OCI-LY3 (cell line): Measurements from ENCODE around the gene ITPRIPL1.

Source experiments
- H2AFZ ChIP-seq: fragments of 200-600, 300-600 bp; shearing (Covaris generic); 2 replicates; pipeline ENCODE4 v1.6.0; 2014; ENCODE audit warnings: antibody characterized with exemption, low read depth, low read length
- H3K27ac ChIP-seq: fragments of 200-600, 300-600 bp; sonication (generic); 2 replicates; pipeline ENCODE4 v1.5.1; 2014; ENCODE audit warnings: mild to moderate bottlenecking, low read length, moderate library complexity, mixed read lengths
- H3K27me3 ChIP-seq: fragments of 200-600, 300-600 bp; sonication (generic); 2 replicates; pipeline ENCODE4 v1.6.1; 2014; ENCODE audit warnings: low read depth, low read length, mixed read lengths
- H3K36me3 ChIP-seq: fragments of 200-600, 300-600 bp; sonication (generic); replicated peaks from 2 replicates; pipeline ENCODE3; 2014; ENCODE audit warnings: low read depth, low read length, mixed read lengths
- H3K4me1 ChIP-seq: fragments of 300-600, 200-600 bp; sonication (generic); 2 replicates; pipeline ENCODE4 v1.6.1; 2014; ENCODE audit warnings: low read length, mixed read lengths
- H3K4me2 ChIP-seq: fragments of 200-600, 300-600 bp; sonication (generic); 2 replicates; pipeline ENCODE4 v1.6.1; 2014; ENCODE audit warnings: low read length, mixed read lengths
- H3K4me3 ChIP-seq: fragments of 300-600, 200-600 bp; sonication (generic); 2 replicates; pipeline ENCODE4 v1.5.1; 2014; ENCODE audit warnings: antibody characterized with exemption, mild to moderate bottlenecking, low read length, moderate library complexity
- H3K79me2 ChIP-seq: fragments of 300-600, 200-600 bp; shearing (Covaris generic); 2 replicates; pipeline ENCODE4 v1.6.1; 2014; ENCODE audit warnings: mild to moderate bottlenecking, low read length, mixed read lengths
- H3K9ac ChIP-seq: fragments of 300-600, 200-600 bp; shearing (Covaris generic); 2 replicates; pipeline ENCODE4 v1.6.0; 2014; ENCODE audit warnings: mild to moderate bottlenecking, low read length, moderate library complexity
- H3K9me3 ChIP-seq: fragments of 200-600, 300-600 bp; shearing (Covaris generic); 2 replicates; pipeline ENCODE4 v1.6.1; 2014; ENCODE audit warnings: low read length, mixed read lengths; ENCODE audit not compliant: insufficient read depth
- H4K20me1 ChIP-seq: fragments of 200-600, 300-600 bp; sonication (generic); 2 replicates; pipeline ENCODE4 v1.6.1; 2016; ENCODE audit warnings: low read length, mixed read lengths; ENCODE audit not compliant: insufficient read depth
- EZH2phosphoT487 ChIP-seq: fragments of 200-600 bp; shearing (Covaris generic); IDR thresholded peaks from 2 replicates; pipeline ENCODE4 v1.6.1; 2018; ENCODE audit warnings: antibody characterized with exemption, mixed run types, low read depth
- TF ChIP-seq, protein P1 (sequence below): fragments of 200-600, 300-600 bp; sonication (generic); IDR thresholded peaks from 2 replicates; pipeline ENCODE4 v1.5.1; 2014; ENCODE audit warnings: antibody characterized with exemption, low read length, low read depth

Gene ITPRIPL1

DNA sequence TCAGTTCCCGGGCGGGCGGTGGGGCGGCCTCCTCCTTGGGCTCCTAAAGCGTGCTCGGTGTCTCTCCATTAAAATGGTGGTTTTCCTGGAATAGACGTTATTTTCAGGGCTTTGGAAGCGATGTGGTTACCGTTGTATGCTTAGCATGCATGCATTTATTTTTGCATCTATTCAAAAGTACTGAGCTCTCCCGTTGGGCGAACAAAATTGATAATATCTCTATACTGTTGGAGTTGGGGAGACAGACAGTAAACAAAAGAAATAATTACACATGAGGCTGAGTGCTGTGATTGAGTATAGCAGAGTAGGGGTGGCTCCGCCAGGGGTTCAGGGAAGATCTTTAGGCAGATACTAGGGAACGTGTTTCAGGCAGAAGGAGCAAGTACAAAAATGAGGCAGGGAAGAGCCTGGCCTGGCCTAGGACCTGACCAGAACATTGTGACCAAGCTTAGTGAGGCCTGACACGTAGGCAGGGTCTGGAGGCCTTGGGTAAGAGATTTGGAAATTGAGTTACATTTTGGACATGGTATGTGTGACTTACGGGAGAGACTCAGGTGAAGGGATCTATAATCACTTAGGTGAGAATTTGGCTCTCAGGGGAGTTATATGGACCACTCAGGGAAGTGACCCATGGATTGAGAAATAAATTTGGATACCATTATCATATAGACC lies 11.1 kb downstream of the ITPRIPL1 start:
- Histone ChIP-seq H3K4me2 (peak overlapping the region; percentile 95), H3K36me3 (peaks cover 7% of the 10 kb centered on the region), H4K20me1 (0 out of 2 replicates have a peak, but pooled peaks cover 4% of the 10 kb centered on the region), H3K27me3 (no peaks in the 10 kb centered on the region), H3K9me3 (no peaks in the 10 kb centered on the region), H2AFZ (peak overlapping the region; percentile 52), H3K4me1 (peaks cover 27% of the 10 kb centered on the region), H3K27ac (peak overlapping the region; percentile 75), H3K79me2 (peaks cover 62% of the 10 kb centered on the region), H3K4me3 (peak overlapping the region; percentile 98), H3K9ac (peak overlapping the region; percentile 99)
- TF ChIP-seq, protein P1, sequence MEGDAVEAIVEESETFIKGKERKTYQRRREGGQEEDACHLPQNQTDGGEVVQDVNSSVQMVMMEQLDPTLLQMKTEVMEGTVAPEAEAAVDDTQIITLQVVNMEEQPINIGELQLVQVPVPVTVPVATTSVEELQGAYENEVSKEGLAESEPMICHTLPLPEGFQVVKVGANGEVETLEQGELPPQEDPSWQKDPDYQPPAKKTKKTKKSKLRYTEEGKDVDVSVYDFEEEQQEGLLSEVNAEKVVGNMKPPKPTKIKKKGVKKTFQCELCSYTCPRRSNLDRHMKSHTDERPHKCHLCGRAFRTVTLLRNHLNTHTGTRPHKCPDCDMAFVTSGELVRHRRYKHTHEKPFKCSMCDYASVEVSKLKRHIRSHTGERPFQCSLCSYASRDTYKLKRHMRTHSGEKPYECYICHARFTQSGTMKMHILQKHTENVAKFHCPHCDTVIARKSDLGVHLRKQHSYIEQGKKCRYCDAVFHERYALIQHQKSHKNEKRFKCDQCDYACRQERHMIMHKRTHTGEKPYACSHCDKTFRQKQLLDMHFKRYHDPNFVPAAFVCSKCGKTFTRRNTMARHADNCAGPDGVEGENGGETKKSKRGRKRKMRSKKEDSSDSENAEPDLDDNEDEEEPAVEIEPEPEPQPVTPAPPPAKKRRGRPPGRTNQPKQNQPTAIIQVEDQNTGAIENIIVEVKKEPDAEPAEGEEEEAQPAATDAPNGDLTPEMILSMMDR = no peak
- no peak for TF ChIP-seq EZH2phosphoT487

DNA sequence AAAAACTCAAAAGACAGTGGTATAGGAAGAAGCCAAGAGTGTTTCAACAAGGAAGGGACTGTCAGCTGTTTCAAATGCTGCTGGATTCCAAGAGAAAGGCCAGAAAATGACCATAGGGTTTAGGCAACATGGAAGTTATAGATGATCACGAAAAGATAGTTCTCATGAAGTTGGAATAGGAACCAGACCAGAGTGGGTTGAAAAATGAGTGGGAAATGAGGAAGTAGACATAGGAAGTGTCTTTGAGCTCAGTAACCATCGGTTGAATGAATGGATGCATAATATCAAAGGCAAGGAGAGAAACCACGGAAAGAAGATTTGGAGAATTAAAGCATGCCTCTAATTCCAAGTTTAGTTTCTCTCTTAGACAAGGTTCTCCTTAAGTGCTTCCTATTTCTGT lies 11.8 kb downstream of the ITPRIPL1 start:
- Histone ChIP-seq H3K27ac (peak overlapping the region; percentile 75; the same call in 1 of the 2 replicates), H3K27me3 (no peaks in the 10 kb centered on the region), H3K9me3 (no peaks in the 10 kb centered on the region), H3K9ac (peak overlapping the region; percentile 99), H4K20me1 (peaks cover 4% of the 10 kb centered on the region; the same call in 1 of the 2 replicates), H3K4me3 (peak overlapping the region; percentile 98), H3K4me1 (peaks cover 34% of the 10 kb centered on the region), H3K36me3 (peaks cover 12% of the 10 kb centered on the region), H2AFZ (no peak overlapping the region), H3K79me2 (peaks cover 68% of the 10 kb centered on the region), H3K4me2 (peak overlapping the region; percentile 95)
- TF ChIP-seq EZH2phosphoT487 = no peak
- TF ChIP-seq, protein P1 = no peak

DNA sequence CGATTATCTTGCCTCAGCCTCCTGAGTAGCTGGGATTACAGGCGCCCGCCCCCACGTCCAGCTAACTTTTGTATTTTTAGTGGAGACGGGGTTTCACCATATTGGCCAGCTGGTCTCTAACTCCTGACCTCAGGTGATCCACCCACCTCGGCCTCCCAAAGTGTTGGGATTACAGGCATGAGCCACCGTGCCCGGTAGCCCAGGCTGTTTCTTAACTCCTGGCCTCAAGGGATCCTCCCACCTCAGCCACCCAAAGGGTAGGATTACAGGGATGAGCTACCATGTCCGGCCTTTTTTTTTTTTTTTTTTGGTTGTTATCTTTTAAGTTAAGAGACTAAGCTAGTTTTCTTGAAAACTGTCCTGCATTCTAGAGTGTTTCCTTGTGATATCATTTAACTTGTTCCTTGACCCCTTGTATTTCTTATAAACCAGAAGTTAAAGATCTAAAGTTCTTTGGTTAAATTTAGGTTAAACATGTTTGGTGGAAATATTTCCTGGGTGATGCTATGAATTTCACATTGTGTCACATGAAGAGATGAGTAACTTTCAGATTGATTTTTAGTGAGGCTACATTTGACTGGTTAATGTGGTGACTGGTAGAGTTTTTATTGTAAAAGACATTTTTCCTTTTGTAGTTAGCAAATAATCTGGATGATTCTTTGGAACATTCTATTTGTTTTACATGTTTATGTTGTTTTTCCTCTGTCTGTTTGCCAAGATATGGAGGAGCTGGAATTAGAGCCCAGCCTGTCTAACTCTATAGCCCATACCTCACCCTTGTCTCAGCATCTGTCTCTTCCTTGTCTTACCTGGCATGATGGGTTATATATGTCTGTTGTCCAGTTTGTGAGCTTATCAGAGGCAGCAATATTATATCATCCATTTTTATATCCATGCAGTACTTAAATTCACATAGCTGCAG lies 15.6 kb downstream of the ITPRIPL1 start:
- Histone ChIP-seq H3K4me3 (no peak overlapping the region), H3K9ac (no peak overlapping the region), H3K27ac (peak overlapping the region; percentile 25; the same call in 1 of the 2 replicates), H3K4me1 (peaks cover 57% of the 10 kb centered on the region), H3K36me3 (peaks cover 43% of the 10 kb centered on the region), H3K79me2 (peaks cover 79% of the 10 kb centered on the region), H3K9me3 (no peaks in the 10 kb centered on the region), H4K20me1 (peaks cover 12% of the 10 kb centered on the region; the same call in 1 of the 2 replicates), H3K4me2 (peak overlapping the region; percentile 19; the same call in 1 of the 2 replicates), H2AFZ (no peak overlapping the region), H3K27me3 (no peaks in the 10 kb centered on the region)
- TF ChIP-seq, protein P1 = no peak
- TF ChIP-seq EZH2phosphoT487 = no peak

DNA sequence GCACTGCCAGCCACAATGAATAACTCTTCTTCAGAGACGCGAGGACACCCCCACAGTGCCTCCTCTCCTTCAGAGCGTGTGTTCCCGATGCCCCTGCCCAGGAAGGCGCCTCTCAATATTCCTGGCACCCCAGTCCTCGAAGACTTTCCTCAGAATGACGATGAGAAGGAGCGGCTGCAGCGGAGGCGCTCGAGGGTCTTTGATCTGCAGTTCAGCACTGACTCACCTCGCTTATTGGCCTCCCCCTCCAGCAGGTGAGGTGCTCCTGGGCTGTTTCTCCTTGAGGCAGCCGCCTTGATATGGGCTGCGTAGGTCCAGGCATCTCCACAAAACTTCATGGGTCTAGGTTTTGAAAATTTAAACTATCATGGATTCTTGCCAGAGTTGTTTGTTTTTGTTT lies 16.5 kb downstream of the ITPRIPL1 start:
- Histone ChIP-seq H4K20me1 (peaks cover 12% of the 10 kb centered on the region; the same call in 1 of the 2 replicates), H3K79me2 (peaks cover 71% of the 10 kb centered on the region), H2AFZ (no peak overlapping the region), H3K4me3 (no peak overlapping the region), H3K9ac (no peak overlapping the region), H3K27me3 (no peaks in the 10 kb centered on the region), H3K27ac (no peak overlapping the region), H3K4me2 (no peak overlapping the region), H3K9me3 (no peaks in the 10 kb centered on the region), H3K4me1 (peaks cover 55% of the 10 kb centered on the region), H3K36me3 (peaks cover 51% of the 10 kb centered on the region)
- TF ChIP-seq, protein P1 = no peak
- no peak for TF ChIP-seq EZH2phosphoT487
